ENCODE results near the gene MLF2.

Gene MLF2

GRCh38 chr12:6703631-6704030, 49.3 kb downstream of the MLF2 start:
- TF ChIP-seq, protein P1, sequence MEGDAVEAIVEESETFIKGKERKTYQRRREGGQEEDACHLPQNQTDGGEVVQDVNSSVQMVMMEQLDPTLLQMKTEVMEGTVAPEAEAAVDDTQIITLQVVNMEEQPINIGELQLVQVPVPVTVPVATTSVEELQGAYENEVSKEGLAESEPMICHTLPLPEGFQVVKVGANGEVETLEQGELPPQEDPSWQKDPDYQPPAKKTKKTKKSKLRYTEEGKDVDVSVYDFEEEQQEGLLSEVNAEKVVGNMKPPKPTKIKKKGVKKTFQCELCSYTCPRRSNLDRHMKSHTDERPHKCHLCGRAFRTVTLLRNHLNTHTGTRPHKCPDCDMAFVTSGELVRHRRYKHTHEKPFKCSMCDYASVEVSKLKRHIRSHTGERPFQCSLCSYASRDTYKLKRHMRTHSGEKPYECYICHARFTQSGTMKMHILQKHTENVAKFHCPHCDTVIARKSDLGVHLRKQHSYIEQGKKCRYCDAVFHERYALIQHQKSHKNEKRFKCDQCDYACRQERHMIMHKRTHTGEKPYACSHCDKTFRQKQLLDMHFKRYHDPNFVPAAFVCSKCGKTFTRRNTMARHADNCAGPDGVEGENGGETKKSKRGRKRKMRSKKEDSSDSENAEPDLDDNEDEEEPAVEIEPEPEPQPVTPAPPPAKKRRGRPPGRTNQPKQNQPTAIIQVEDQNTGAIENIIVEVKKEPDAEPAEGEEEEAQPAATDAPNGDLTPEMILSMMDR (IDR thresholded peaks at IDR 0.05), result no peak
- Mint-ChIP-seq H3K27ac (no peak overlapping the region), H3K36me3 (ENCODE audit: low read depth) (no peaks in the 10 kb centered on the region), H3K9me3 (peaks cover under 1% of the 10 kb centered on the region), H3K27me3 (ENCODE audit: low read depth, poor library complexity) (peaks cover 67% of the 10 kb centered on the region), H3K4me3 (peak overlapping the region; percentile 7), H3K4me1 (peaks cover 43% of the 10 kb centered on the region)
- peak; percentile 18 for DNase-seq

DNA sequence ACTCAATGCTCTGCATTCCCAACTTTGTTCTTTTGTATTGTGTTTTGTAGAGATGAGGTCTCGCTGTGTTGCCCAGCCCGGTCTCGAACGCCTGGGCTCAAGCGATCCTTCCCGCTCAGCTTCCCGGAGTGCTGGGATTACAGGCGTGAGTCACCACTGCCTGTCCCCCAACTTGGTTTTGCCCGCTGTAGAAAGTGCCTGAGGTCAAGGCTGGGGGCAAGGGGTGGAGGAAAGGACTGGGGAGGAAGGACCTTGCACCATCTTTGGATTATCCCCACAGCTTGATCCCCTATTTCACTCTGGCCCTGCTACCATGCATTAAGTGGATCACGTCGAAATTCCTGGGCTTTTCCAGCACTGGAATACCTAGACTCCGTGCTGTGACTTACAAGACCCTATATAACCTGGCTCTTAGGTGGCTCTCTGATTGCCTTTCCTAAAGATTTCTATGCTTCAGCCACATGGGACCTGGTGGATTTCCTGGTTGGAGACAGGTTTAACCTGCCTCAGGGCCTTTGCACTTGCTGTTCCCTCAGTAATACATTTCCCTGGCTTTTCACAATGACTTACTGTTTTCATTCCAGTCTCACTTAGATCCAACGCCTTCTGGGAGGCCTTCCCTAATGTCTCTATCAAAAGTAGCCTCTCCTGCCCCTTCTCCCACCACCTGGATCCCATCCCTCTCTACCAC, 51.7 kb downstream of the MLF2 start:
- H3K27ac Mint-ChIP-seq, result no peak overlapping the region
- TF ChIP-seq, protein P1 (IDR thresholded peaks at IDR 0.05), result no peak
- H3K4me3 Mint-ChIP-seq, result peak overlapping the region; percentile 87

GRCh38 chr12:6700646-6701051, 52.3 kb downstream of the MLF2 start, which contains the start of gene PIANP:
Gene PIANP (minus strand): TSS chr12:6700815. CDS start chr12:6698061, 2,754 bp downstream.
- Mint-ChIP-seq H3K4me1 (peaks cover 70% of the 10 kb centered on the region), H3K36me3 (ENCODE audit: low read depth) (no peaks in the 10 kb centered on the region), H3K27ac (peak within 1 kb of the TSS; percentile 41), H3K27me3 (ENCODE audit: low read depth, poor library complexity) (peaks cover 74% of the 10 kb centered on the region), H3K4me3 (peak within 1 kb of the TSS; percentile 90), H3K9me3 (no peaks in the 10 kb centered on the region)
- TF ChIP-seq, protein P1 (IDR thresholded peaks at IDR 0.05), result no peak
- peak; percentile 84 for DNase-seq

More for the DNA sequence above, 51.7 kb downstream of the MLF2 start:
- no peak for DNase-seq
- no peaks in the 10 kb centered on the region for H3K36me3 Mint-ChIP-seq (ENCODE audit: low read depth)
- H3K4me1 Mint-ChIP-seq, result peaks cover 64% of the 10 kb centered on the region
- peaks cover 79% of the 10 kb centered on the region for H3K27me3 Mint-ChIP-seq (ENCODE audit: low read depth, poor library complexity)
- H3K9me3 Mint-ChIP-seq, result no peaks in the 10 kb centered on the region

GRCh38 chr12:6699989-6700645, 52.8 kb downstream of the MLF2 start:
- Mint-ChIP-seq H3K4me1 (peaks cover 72% of the 10 kb centered on the region), H3K27ac (no peak overlapping the region), H3K4me3 (peak overlapping the region; percentile 90), H3K36me3 (ENCODE audit: low read depth) (no peaks in the 10 kb centered on the region), H3K27me3 (ENCODE audit: low read depth, poor library complexity) (peaks cover 69% of the 10 kb centered on the region), H3K9me3 (no peaks in the 10 kb centered on the region)
- TF ChIP-seq, protein P1 (IDR thresholded peaks at IDR 0.05), result no peak
- peak; percentile 65 for DNase-seq

DNA sequence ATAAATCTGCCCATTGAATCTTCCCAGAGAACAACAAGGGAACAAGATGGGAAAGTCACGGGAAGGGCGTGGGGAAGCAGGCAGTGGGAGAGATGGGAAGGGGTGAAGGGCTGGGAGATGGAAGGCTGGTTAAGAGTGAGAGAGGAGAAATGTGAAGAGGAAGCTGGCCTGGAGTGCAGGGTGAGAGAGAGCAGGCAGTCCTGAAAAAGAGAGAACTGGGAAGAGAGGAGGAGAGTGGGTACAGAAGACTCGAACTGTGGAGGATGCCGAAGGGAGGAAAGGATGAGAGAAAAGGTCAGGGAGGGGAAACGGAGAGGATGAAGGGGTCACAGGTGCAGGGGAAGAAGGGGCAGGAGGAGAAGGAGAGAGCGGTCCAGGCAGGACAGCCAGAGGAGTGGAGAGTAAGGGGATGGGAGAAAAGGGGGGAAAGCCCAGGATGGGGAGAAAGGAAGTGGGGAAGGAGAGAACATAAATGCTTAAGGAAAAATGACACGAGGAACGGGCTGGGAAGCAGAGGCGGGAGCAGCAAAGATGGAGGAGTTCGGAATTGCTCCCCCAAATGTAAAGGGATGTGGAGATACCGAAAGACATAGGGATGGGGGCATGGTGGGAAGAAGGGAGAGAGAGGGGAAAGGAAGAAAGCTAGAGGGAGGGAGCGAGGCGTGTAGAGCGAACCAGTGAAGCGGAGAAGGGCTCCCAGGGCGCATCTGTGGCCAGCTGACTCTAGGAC, 53.5 kb downstream of the MLF2 start:
- Mint-ChIP-seq H3K4me3 (peak overlapping the region; percentile 90), H3K4me1 (peaks cover 75% of the 10 kb centered on the region), H3K27ac (peak overlapping the region; percentile 41), H3K27me3 (ENCODE audit: low read depth, poor library complexity) (peaks cover 64% of the 10 kb centered on the region), H3K36me3 (ENCODE audit: low read depth) (peaks cover 2% of the 10 kb centered on the region), H3K9me3 (no peaks in the 10 kb centered on the region)
- DNase-seq, result no peak
- TF ChIP-seq, protein P1 (IDR thresholded peaks at IDR 0.05), result no peak
